ENCODE measurements around the gene TGFBR1. TPM values are rescaled to one million over a fixed set of nuclear protein-coding genes. Genes with fewer than 3 reads are reported as not detected.

Gene TGFBR1
- polyA plus RNA-seq, 1 of the 3 experiments (the other 2 are of a cell fraction) = 15.3 TPM

DNA sequence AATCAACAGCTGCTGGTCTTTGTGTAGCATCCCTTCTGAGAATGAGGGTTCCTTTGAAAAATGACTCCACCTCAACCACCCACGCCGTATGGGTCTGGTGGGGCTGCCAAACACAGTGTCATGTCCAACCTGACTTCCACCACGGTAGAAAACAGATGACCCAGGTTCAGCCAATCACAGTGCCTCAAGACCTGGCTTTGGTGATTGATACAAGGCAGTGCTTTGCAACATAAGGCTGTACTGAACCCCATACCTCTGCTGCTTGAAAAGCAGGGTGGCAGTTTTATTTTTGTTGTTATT is 11.5 kb upstream of the TGFBR1 start:
- Histone ChIP-seq H3F3A (replicated peaks; ENCODE audit: insufficient read depth) (no peaks in the 10 kb centered on the region), H3K9ac (no peak overlapping the region), H2AFZ (ENCODE audit: low read depth) (no peak overlapping the region), H3K27ac (ENCODE audit: low read depth in 2 of 2, low read length in 1 of 2) (no peak overlapping the region), H4K20me1 (ENCODE audit: insufficient read depth) (no peaks in the 10 kb centered on the region), H3K79me2 (ENCODE audit: insufficient read depth) (no peaks in the 10 kb centered on the region), H3K36me3 (replicated peaks in 1 of 2; ENCODE audit: control insufficient read depth in 1 of 2, insufficient read depth in 2 of 2, low read length in 1 of 2) (no peaks in the 10 kb centered on the region), H3K4me3 (ENCODE audit: low read depth in 2 of 2, low read length in 1 of 2) (no peak overlapping the region), H3K27me3 (ENCODE audit: insufficient read depth) (no peaks in the 10 kb centered on the region), H3K9me2 (no peaks in the 10 kb centered on the region), H3K4me1 (ENCODE audit: control insufficient read depth in 1 of 2, insufficient read depth in 2 of 2, low read depth in 1 of 2, low read length in 1 of 2) (no peaks in the 10 kb centered on the region), H3K4me2 (no peak overlapping the region), H3K9me3 (no peaks in the 10 kb centered on the region)
- WGBS (ENCODE audit: low lambda C conversion rate) = 75% methylated on average over 2 of the region's 3 CpGs
- POLR2A ChIA-PET = no interaction called here
- CTCF ChIA-PET = no interaction called here
- TF ChIP-seq TAF1 (IDR thresholded peaks at IDR 0.05; ENCODE audit: borderline replicate concordance, low read depth, low read length) (no peak), CHD2 (IDR thresholded peaks at IDR 0.05; ENCODE audit: low read length, partially characterized antibody) (no peak), RXRA (IDR thresholded peaks at IDR 0.05; ENCODE audit: borderline replicate concordance, low read depth) (no peak), GATA2 (CRISPR knock-in tag; IDR thresholded peaks at IDR 0.05) (no peak), RAD21 (IDR thresholded peaks at IDR 0.05; ENCODE audit: low read length) (no peak), MXI1 (IDR thresholded peaks at IDR 0.05; ENCODE audit: low read depth, low read length) (no peak), SIN3A (IDR thresholded peaks at IDR 0.05; ENCODE audit: borderline replicate concordance, low read depth, low read length) (no peak), EZH2phosphoT487 (IDR thresholded peaks at IDR 0.05; ENCODE audit: borderline replicate concordance, low read depth) (no peak), JUND (IDR thresholded peaks at IDR 0.05) (no peak)
- TF ChIP-seq, protein P1, sequence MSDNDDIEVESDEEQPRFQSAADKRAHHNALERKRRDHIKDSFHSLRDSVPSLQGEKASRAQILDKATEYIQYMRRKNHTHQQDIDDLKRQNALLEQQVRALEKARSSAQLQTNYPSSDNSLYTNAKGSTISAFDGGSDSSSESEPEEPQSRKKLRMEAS (IDR thresholded peaks at IDR 0.05; ENCODE audit: low read depth) = no peak
- TF ChIP-seq, protein P2, sequence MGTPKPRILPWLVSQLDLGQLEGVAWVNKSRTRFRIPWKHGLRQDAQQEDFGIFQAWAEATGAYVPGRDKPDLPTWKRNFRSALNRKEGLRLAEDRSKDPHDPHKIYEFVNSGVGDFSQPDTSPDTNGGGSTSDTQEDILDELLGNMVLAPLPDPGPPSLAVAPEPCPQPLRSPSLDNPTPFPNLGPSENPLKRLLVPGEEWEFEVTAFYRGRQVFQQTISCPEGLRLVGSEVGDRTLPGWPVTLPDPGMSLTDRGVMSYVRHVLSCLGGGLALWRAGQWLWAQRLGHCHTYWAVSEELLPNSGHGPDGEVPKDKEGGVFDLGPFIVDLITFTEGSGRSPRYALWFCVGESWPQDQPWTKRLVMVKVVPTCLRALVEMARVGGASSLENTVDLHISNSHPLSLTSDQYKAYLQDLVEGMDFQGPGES (IDR thresholded peaks at IDR 0.05; ENCODE audit: low read depth, low read length) = no peak
- TF ChIP-seq, protein P3, sequence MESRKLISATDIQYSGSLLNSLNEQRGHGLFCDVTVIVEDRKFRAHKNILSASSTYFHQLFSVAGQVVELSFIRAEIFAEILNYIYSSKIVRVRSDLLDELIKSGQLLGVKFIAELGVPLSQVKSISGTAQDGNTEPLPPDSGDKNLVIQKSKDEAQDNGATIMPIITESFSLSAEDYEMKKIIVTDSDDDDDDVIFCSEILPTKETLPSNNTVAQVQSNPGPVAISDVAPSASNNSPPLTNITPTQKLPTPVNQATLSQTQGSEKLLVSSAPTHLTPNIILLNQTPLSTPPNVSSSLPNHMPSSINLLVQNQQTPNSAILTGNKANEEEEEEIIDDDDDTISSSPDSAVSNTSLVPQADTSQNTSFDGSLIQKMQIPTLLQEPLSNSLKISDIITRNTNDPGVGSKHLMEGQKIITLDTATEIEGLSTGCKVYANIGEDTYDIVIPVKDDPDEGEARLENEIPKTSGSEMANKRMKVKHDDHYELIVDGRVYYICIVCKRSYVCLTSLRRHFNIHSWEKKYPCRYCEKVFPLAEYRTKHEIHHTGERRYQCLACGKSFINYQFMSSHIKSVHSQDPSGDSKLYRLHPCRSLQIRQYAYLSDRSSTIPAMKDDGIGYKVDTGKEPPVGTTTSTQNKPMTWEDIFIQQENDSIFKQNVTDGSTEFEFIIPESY (IDR thresholded peaks at IDR 0.05; ENCODE audit: borderline replicate concordance, low read depth) = no peak
- TF ChIP-seq, protein P4, sequence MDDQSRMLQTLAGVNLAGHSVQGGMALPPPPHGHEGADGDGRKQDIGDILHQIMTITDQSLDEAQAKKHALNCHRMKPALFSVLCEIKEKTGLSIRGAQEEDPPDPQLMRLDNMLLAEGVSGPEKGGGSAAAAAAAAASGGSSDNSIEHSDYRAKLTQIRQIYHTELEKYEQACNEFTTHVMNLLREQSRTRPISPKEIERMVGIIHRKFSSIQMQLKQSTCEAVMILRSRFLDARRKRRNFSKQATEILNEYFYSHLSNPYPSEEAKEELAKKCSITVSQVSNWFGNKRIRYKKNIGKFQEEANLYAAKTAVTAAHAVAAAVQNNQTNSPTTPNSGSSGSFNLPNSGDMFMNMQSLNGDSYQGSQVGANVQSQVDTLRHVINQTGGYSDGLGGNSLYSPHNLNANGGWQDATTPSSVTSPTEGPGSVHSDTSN (IDR thresholded peaks at IDR 0.05) = no peak
- TF ChIP-seq, protein P5, sequence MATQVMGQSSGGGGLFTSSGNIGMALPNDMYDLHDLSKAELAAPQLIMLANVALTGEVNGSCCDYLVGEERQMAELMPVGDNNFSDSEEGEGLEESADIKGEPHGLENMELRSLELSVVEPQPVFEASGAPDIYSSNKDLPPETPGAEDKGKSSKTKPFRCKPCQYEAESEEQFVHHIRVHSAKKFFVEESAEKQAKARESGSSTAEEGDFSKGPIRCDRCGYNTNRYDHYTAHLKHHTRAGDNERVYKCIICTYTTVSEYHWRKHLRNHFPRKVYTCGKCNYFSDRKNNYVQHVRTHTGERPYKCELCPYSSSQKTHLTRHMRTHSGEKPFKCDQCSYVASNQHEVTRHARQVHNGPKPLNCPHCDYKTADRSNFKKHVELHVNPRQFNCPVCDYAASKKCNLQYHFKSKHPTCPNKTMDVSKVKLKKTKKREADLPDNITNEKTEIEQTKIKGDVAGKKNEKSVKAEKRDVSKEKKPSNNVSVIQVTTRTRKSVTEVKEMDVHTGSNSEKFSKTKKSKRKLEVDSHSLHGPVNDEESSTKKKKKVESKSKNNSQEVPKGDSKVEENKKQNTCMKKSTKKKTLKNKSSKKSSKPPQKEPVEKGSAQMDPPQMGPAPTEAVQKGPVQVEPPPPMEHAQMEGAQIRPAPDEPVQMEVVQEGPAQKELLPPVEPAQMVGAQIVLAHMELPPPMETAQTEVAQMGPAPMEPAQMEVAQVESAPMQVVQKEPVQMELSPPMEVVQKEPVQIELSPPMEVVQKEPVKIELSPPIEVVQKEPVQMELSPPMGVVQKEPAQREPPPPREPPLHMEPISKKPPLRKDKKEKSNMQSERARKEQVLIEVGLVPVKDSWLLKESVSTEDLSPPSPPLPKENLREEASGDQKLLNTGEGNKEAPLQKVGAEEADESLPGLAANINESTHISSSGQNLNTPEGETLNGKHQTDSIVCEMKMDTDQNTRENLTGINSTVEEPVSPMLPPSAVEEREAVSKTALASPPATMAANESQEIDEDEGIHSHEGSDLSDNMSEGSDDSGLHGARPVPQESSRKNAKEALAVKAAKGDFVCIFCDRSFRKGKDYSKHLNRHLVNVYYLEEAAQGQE (IDR thresholded peaks at IDR 0.05; ENCODE audit: low read depth, low read length) = no peak
- TF ChIP-seq, protein P6, sequence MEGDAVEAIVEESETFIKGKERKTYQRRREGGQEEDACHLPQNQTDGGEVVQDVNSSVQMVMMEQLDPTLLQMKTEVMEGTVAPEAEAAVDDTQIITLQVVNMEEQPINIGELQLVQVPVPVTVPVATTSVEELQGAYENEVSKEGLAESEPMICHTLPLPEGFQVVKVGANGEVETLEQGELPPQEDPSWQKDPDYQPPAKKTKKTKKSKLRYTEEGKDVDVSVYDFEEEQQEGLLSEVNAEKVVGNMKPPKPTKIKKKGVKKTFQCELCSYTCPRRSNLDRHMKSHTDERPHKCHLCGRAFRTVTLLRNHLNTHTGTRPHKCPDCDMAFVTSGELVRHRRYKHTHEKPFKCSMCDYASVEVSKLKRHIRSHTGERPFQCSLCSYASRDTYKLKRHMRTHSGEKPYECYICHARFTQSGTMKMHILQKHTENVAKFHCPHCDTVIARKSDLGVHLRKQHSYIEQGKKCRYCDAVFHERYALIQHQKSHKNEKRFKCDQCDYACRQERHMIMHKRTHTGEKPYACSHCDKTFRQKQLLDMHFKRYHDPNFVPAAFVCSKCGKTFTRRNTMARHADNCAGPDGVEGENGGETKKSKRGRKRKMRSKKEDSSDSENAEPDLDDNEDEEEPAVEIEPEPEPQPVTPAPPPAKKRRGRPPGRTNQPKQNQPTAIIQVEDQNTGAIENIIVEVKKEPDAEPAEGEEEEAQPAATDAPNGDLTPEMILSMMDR (IDR thresholded peaks at IDR 0.05) = no peak
- DNase-seq = no peak
